Tibial nerve (tissue), 4 donors: Measurements from ENCODE around the gene TMEM91. TPM values are rescaled to one million over a fixed set of nuclear protein-coding genes. Genes with fewer than 3 reads are reported as not detected.

Source experiments
- DNase-seq, 2 donors: peaks; one replicate each; pipeline ENCODE4 v3.0.0-alpha.2; 2019; ENCODE audit warnings: low spot score in 2 of 2
- H3K27ac ChIP-seq, 4 donors: fragments of 200-600 bp; sonication (generic) in 3 of 4; one replicate each; pipeline ENCODE4 v1.5.1; 2017 to 2019; ENCODE audit warnings: mild to moderate bottlenecking in 1 of 4
- H3K27me3 ChIP-seq, 2 donors: fragments of 200-600 bp; sonication (generic) in 1 of 2; one replicate each; pipeline versions ENCODE4 v1.5.1 to v1.6.0; 2017 to 2019
- H3K36me3 ChIP-seq, 3 donors: fragments of 200-600 bp; sonication (generic); one replicate each; pipeline ENCODE4 v1.5.1; 2018 to 2019
- H3K4me1 ChIP-seq, 4 donors: fragments of 200-600 bp; sonication (generic) in 3 of 4; one replicate each; pipeline ENCODE4 v1.5.1; 2017 to 2019
- H3K4me3 ChIP-seq, 4 donors: fragments of 200-600 bp; sonication (generic) in 3 of 4; one replicate each; pipeline ENCODE4 v1.5.1; 2017 to 2019; ENCODE audit warnings: mild to moderate bottlenecking in 1 of 4, moderate library complexity in 1 of 4
- H3K9me3 ChIP-seq, 4 donors: fragments of 200-600 bp; sonication (generic) in 3 of 4; one replicate each; pipeline ENCODE4 v1.5.1; 2017 to 2019
- CTCF ChIP-seq, 5 experiments: fragments of 200-600 bp in 3 of 5; fragments of 450-650 bp in 2 of 5; sonication (generic) in 3 of 5; IDR thresholded peaks; one replicate each; pipeline ENCODE4 v1.5.1; 2016 to 2019; ENCODE audit warnings: antibody characterized with exemption in 5 of 5, mild to moderate bottlenecking in 3 of 5, moderate library complexity in 2 of 5
- EP300 ChIP-seq, 2 donors: sonication (generic); formaldehyde crosslinking; IDR thresholded peaks; one replicate each; pipeline ENCODE4 v1.6.1; 2017; ENCODE audit warnings: antibody characterized with exemption in 2 of 2, mild to moderate bottlenecking in 1 of 2
- POLR2A ChIP-seq, 2 donors: fragments of 450-650 bp; IDR thresholded peaks; one replicate each; pipeline ENCODE4 v1.6.1; 2017; ENCODE audit warnings: antibody characterized with exemption in 2 of 2, mild to moderate bottlenecking in 2 of 2, moderate library complexity in 2 of 2
- WGBS, 2 donors: methylation state at CpG; one replicate each; pipeline ENCODE4 v1.1.5; 2018; 5-methylcytosine and 5-hydroxymethylcytosine counted together
- total RNA-seq, 4 donors: library from RNA; depleted of rRNA; stranded (reverse); fragments of >200 nt; gene quantifications; one replicate each; pipeline ENCODE4 v1.1.0, GENCODE V29; 2016

TMEM91 gene
- total RNA-seq, result 10 to 100 TPM; 20.3 to 50.8 (median 31.5) TPM

GRCh38 chr19:41376241-41376997 lies at the start of gene TMEM91:
Gene TMEM91, plus strand, starts transcription at chr19:41376533. Its CDS starts 1,777 bp downstream, at chr19:41378310.
- WGBS, 2 donors, result 1 to 4% methylated on average over 20 of the region's 47 CpGs
- Histone ChIP-seq H3K4me1 (peaks cover 0 to 48% (median 8%) of the 10 kb centered on the region in 4 donors), H3K9me3 (no peaks in the 10 kb centered on the region), H3K4me3 (peak within 1 kb of the TSS; percentile 43 to 74 (median 60)), H3K36me3 (peaks cover 0 to 9% (median 0%) of the 10 kb centered on the region in 3 donors), H3K27ac (peak within 1 kb of the TSS; percentile 55 to 92 (median 76)), H3K27me3 (no peaks in the 10 kb centered on the region)
- DNase-seq, result peak; percentile 45 to 68
- TF ChIP-seq CTCF (IDR thresholded peaks at IDR 0.05), result no peak

- 31 to 32% methylated on average over 12 to 13 of the region's 13 CpGs for WGBS, 2 donors
- TF ChIP-seq CTCF (IDR thresholded peaks at IDR 0.05), result no peak
- TF ChIP-seq POLR2A (IDR thresholded peaks at IDR 0.05), result no peak
- no peak for TF ChIP-seq EP300 (IDR thresholded peaks at IDR 0.05)
- Histone ChIP-seq H3K27me3 (no peaks in the 10 kb centered on the region), H3K9me3 (no peaks in the 10 kb centered on the region), H3K27ac (peak overlapping the region; percentile 23 to 83 (median 79)), H3K4me1 (peaks cover 0 to 69% (median 56%) of the 10 kb centered on the region in 4 donors), H3K4me3 (peak overlapping the region; percentile 21 to 46 (median 26)), H3K36me3 (peaks cover 0 to 50% (median 5%) of the 10 kb centered on the region in 3 donors)
- DNase-seq, result no peak
Observed at GRCh38 chr19:41327076-41327575, 49.2 kb upstream of the TMEM91 start.

GRCh38 chr19:41327576-41328156 lies 48.7 kb upstream of the TMEM91 start:
- Histone ChIP-seq H3K9me3 (no peaks in the 10 kb centered on the region), H3K4me1 (peaks cover 0 to 63% (median 53%) of the 10 kb centered on the region in 4 donors), H3K27ac (peak overlapping the region; percentile 23 to 83 (median 79)), H3K36me3 (peaks cover 0 to 46% (median 5%) of the 10 kb centered on the region in 3 donors), H3K4me3 (peak overlapping the region; percentile 21 to 46 (median 26)), H3K27me3 (no peaks in the 10 kb centered on the region)
- no peak for DNase-seq
- TF ChIP-seq CTCF (IDR thresholded peaks at IDR 0.05), result no peak
- peak in 1 of 2 donors; percentile 69 for TF ChIP-seq EP300 (IDR thresholded peaks at IDR 0.05)
- no peak for TF ChIP-seq POLR2A (IDR thresholded peaks at IDR 0.05)
- WGBS, 2 donors, result 25 to 26% methylated on average over 16 to 26 of the region's 33 CpGs

- 66 to 71% methylated on average over 22 of the region's 22 CpGs for WGBS, 2 donors
- peak overlapping the region in 1 of 4 donors; percentile 46 for H3K4me3 ChIP-seq
Observed at GRCh38 chr19:41328157-41328841, 48.0 kb upstream of the TMEM91 start.

More at GRCh38 chr19:41328157-41328841, 48.0 kb upstream of the TMEM91 start:
- no peak for TF ChIP-seq EP300 (IDR thresholded peaks at IDR 0.05)
- TF ChIP-seq POLR2A (IDR thresholded peaks at IDR 0.05), result no peak
- no peak for TF ChIP-seq CTCF (IDR thresholded peaks at IDR 0.05)
- Histone ChIP-seq H3K9me3 (no peaks in the 10 kb centered on the region), H3K4me1 (peaks cover 0 to 57% (median 48%) of the 10 kb centered on the region in 4 donors), H3K36me3 (peaks cover 0 to 42% (median 5%) of the 10 kb centered on the region in 3 donors), H3K27ac (peak overlapping the region; percentile 23 to 83 (median 79)), H3K27me3 (no peaks in the 10 kb centered on the region)
- no peak for DNase-seq
